Epithelial cell of prostate (primary cell): ENCODE data around the gene SINHCAF.

Experiments used
- DNase-seq: peaks from one replicate; pipeline ENCODE4 v3.0.0-alpha.2; 2011; ENCODE audit warnings: low read depth, low spot score
- H3K27ac ChIP-seq: fragments of 450-650 bp; 2 replicates; pipeline ENCODE4 v1.5.1; 2017; ENCODE audit warnings: mild to moderate bottlenecking

The SINHCAF gene

GRCh38 chr12:31235868-31236395, 90.0 kb downstream of the SINHCAF start:
- H3K27ac ChIP-seq, result no peak overlapping the region

GRCh38 chr12:31234955-31235867, 90.7 kb downstream of the SINHCAF start:
- no peak overlapping the region for H3K27ac ChIP-seq
- DNase-seq, result no peak

More at GRCh38 chr12:31235868-31236395, 90.0 kb downstream of the SINHCAF start:
- DNase-seq, result no peak

- DNase-seq, result no peak
- no peak overlapping the region for H3K27ac ChIP-seq
Measured at GRCh38 chr12:31234053-31234840, 91.7 kb downstream of the SINHCAF start.

- DNase-seq, result no peak
- H3K27ac ChIP-seq, result no peak overlapping the region
Measured at GRCh38 chr12:31233061-31233730, 92.8 kb downstream of the SINHCAF start.

GRCh38 chr12:31232361-31232965, 93.5 kb downstream of the SINHCAF start:
- DNase-seq, result no peak

GRCh38 chr12:31231611-31232360, 94.2 kb downstream of the SINHCAF start:
- H3K27ac ChIP-seq, result no peak overlapping the region
- DNase-seq, result no peak

More at GRCh38 chr12:31232361-31232965, 93.5 kb downstream of the SINHCAF start:
- no peak overlapping the region for H3K27ac ChIP-seq
